ENCODE measurements around the gene ARFGAP3. TPM values are rescaled to one million over a fixed set of nuclear protein-coding genes. Genes with fewer than 3 reads are reported as not detected.
A peak's percentile ranks its signal among the peaks of the same experiment; 100 is the strongest.

Gene ARFGAP3
- total RNA-seq, 1 experiment from 2014 or later, result 71.3 TPM

- Histone ChIP-seq H3K27me3 (replicated peaks) (no peaks in the 10 kb centered on the region), H3K27ac (no peak overlapping the region), H3K36me3 (peaks cover 71% of the 10 kb centered on the region), H3K4me1 (replicated peaks) (peaks cover 11% of the 10 kb centered on the region), H3K4me3 (no peak overlapping the region), H3K9me3 (replicated peaks) (no peaks in the 10 kb centered on the region)
- DNase-seq (ENCODE audit: low read depth in 1 of 2, low spot score in 2 of 2), result no peak
These were observed 42.9 kb downstream of the ARFGAP3 start for GRCh38 chr22:42814215-42814614.

- Histone ChIP-seq H3K9me3 (replicated peaks) (no peaks in the 10 kb centered on the region), H3K4me1 (replicated peaks) (peaks cover 4% of the 10 kb centered on the region), H3K36me3 (peaks cover 79% of the 10 kb centered on the region), H3K27ac (no peak overlapping the region), H3K4me3 (no peak overlapping the region), H3K27me3 (replicated peaks) (no peaks in the 10 kb centered on the region)
- DNase-seq (ENCODE audit: low read depth in 1 of 2, low spot score in 2 of 2), result peak in 1 of 2 experiments; percentile 28
These were observed 43.6 kb downstream of the ARFGAP3 start for GRCh38 chr22:42813501-42813900.

- no peaks in the 10 kb centered on the region for H3K9me3 ChIP-seq (replicated peaks)
- no peak overlapping the region for H3K27ac ChIP-seq
- H3K4me1 ChIP-seq (replicated peaks), result peaks cover 1% of the 10 kb centered on the region
- DNase-seq (ENCODE audit: low read depth in 1 of 2, low spot score in 2 of 2), result peak in 1 of 2 experiments; percentile 5
- H3K27me3 ChIP-seq (replicated peaks), result no peaks in the 10 kb centered on the region
- H3K36me3 ChIP-seq, result peaks cover 86% of the 10 kb centered on the region
- no peak overlapping the region for H3K4me3 ChIP-seq
These were observed 45.6 kb downstream of the ARFGAP3 start for GRCh38 chr22:42811459-42811858.

- peak in 1 of 2 experiments; percentile 18 for DNase-seq (ENCODE audit: low read depth in 1 of 2, low spot score in 2 of 2)
- Histone ChIP-seq H3K36me3 (peaks cover 82% of the 10 kb centered on the region), H3K9me3 (replicated peaks) (no peaks in the 10 kb centered on the region), H3K27me3 (replicated peaks) (no peaks in the 10 kb centered on the region), H3K4me3 (no peak overlapping the region), H3K4me1 (replicated peaks) (peaks cover 23% of the 10 kb centered on the region), H3K27ac (no peak overlapping the region)
These were observed 48.6 kb downstream of the ARFGAP3 start for GRCh38 chr22:42808521-42808920.

- peaks cover 79% of the 10 kb centered on the region for H3K36me3 ChIP-seq
- DNase-seq (ENCODE audit: low read depth in 1 of 2, low spot score in 2 of 2), result peak in 1 of 2 experiments; percentile 15
- H3K27me3 ChIP-seq (replicated peaks), result no peaks in the 10 kb centered on the region
- H3K27ac ChIP-seq, result no peak overlapping the region
- peaks cover 23% of the 10 kb centered on the region for H3K4me1 ChIP-seq (replicated peaks)
- no peak overlapping the region for H3K4me3 ChIP-seq
- no peaks in the 10 kb centered on the region for H3K9me3 ChIP-seq (replicated peaks)
These were observed 49.9 kb downstream of the ARFGAP3 start for GRCh38 chr22:42807185-42807584.

GRCh38 chr22:42805998-42806830 lies 50.9 kb downstream of the ARFGAP3 start:
- no peaks in the 10 kb centered on the region for H3K27me3 ChIP-seq (replicated peaks)
- no peak overlapping the region for H3K4me3 ChIP-seq
- peaks cover 23% of the 10 kb centered on the region for H3K4me1 ChIP-seq (replicated peaks)
- peak overlapping the region; percentile 39; the same call in 1 of the 2 replicates for H3K27ac ChIP-seq
- DNase-seq (ENCODE audit: low read depth in 1 of 2, low spot score in 2 of 2), result peak; percentile 28 to 44
- H3K36me3 ChIP-seq, result peaks cover 76% of the 10 kb centered on the region
- no peaks in the 10 kb centered on the region for H3K9me3 ChIP-seq (replicated peaks)

GRCh38 chr22:42805016-42805997 lies 51.8 kb downstream of the ARFGAP3 start:
- Histone ChIP-seq H3K4me3 (no peak overlapping the region), H3K4me1 (replicated peaks) (peaks cover 23% of the 10 kb centered on the region), H3K27ac (peak overlapping the region; percentile 39), H3K36me3 (peaks cover 76% of the 10 kb centered on the region), H3K9me3 (replicated peaks) (no peaks in the 10 kb centered on the region), H3K27me3 (replicated peaks) (no peaks in the 10 kb centered on the region)
- DNase-seq (ENCODE audit: low read depth in 1 of 2, low spot score in 2 of 2), result peak; percentile 50 to 57

GRCh38 chr22:42803389-42803788 lies 53.7 kb downstream of the ARFGAP3 start:
- Histone ChIP-seq H3K36me3 (peaks cover 77% of the 10 kb centered on the region), H3K27me3 (replicated peaks) (no peaks in the 10 kb centered on the region), H3K4me1 (replicated peaks) (peaks cover 23% of the 10 kb centered on the region), H3K27ac (no peak overlapping the region), H3K9me3 (replicated peaks) (no peaks in the 10 kb centered on the region), H3K4me3 (no peak overlapping the region)
- peak in 1 of 2 experiments; percentile 25 for DNase-seq (ENCODE audit: low read depth in 1 of 2, low spot score in 2 of 2)

- DNase-seq (ENCODE audit: low read depth in 1 of 2, low spot score in 2 of 2), result no peak
- Histone ChIP-seq H3K27me3 (replicated peaks) (no peaks in the 10 kb centered on the region), H3K4me1 (replicated peaks) (peaks cover 22% of the 10 kb centered on the region), H3K9me3 (replicated peaks) (no peaks in the 10 kb centered on the region), H3K4me3 (no peak overlapping the region), H3K36me3 (peaks cover 74% of the 10 kb centered on the region), H3K27ac (no peak overlapping the region)
These were observed 55.6 kb downstream of the ARFGAP3 start for GRCh38 chr22:42801252-42802080.

- Histone ChIP-seq H3K27ac (no peak overlapping the region), H3K4me3 (no peak overlapping the region), H3K9me3 (replicated peaks) (no peaks in the 10 kb centered on the region), H3K4me1 (replicated peaks) (peaks cover 13% of the 10 kb centered on the region), H3K36me3 (peaks cover 65% of the 10 kb centered on the region), H3K27me3 (replicated peaks) (no peaks in the 10 kb centered on the region)
- DNase-seq (ENCODE audit: low read depth in 1 of 2, low spot score in 2 of 2), result peak in 1 of 2 experiments; percentile 25
These were observed 56.4 kb downstream of the ARFGAP3 start for GRCh38 chr22:42800451-42801251.

GRCh38 chr22:42799461-42800405 lies 57.3 kb downstream of the ARFGAP3 start:
- H3K4me3 ChIP-seq, result no peak overlapping the region
- peaks cover 67% of the 10 kb centered on the region for H3K36me3 ChIP-seq
- no peak overlapping the region for H3K27ac ChIP-seq
- H3K27me3 ChIP-seq (replicated peaks), result no peaks in the 10 kb centered on the region
- no peaks in the 10 kb centered on the region for H3K9me3 ChIP-seq (replicated peaks)
- H3K4me1 ChIP-seq (replicated peaks), result peaks cover 4% of the 10 kb centered on the region
- DNase-seq (ENCODE audit: low read depth in 1 of 2, low spot score in 2 of 2), result no peak

GRCh38 chr22:42799061-42799460 lies 58.0 kb downstream of the ARFGAP3 start:
- no peaks in the 10 kb centered on the region for H3K4me1 ChIP-seq (replicated peaks)
- H3K27me3 ChIP-seq (replicated peaks), result no peaks in the 10 kb centered on the region
- DNase-seq (ENCODE audit: low read depth in 1 of 2, low spot score in 2 of 2), result no peak
- peaks cover 62% of the 10 kb centered on the region for H3K36me3 ChIP-seq
- H3K4me3 ChIP-seq, result no peak overlapping the region
- H3K9me3 ChIP-seq (replicated peaks), result no peaks in the 10 kb centered on the region
- H3K27ac ChIP-seq, result no peak overlapping the region
